ACC112 (cell line): ENCODE data around the gene ATF6B.
A peak's percentile ranks its signal among the peaks of the same experiment; 100 is the strongest.

ENCODE experiments used
- H2AFZ ChIP-seq: fragments of 200-600 bp; sonication (generic); one replicate; pipeline ENCODE4 v1.6.0; 2017; ENCODE audit warnings: antibody characterized with exemption, low read length; ENCODE audit not compliant: unreplicated experiment
- H3K27ac ChIP-seq: fragments of 200-600 bp; sonication (generic); 2 replicates; pipeline ENCODE4 v1.5.1; 2014; ENCODE audit warnings: low read depth, mild to moderate bottlenecking, antibody characterized with exemption, low read length, moderate library complexity
- H3K27me3 ChIP-seq: fragments of 200-600 bp; sonication (generic); 2 replicates; pipeline ENCODE4 v1.6.1; 2014; ENCODE audit warnings: mild to moderate bottlenecking, antibody characterized with exemption, low read length, moderate library complexity, mixed read lengths; ENCODE audit not compliant: insufficient read depth
- H3K36me3 ChIP-seq: fragments of 200-600 bp; sonication (generic); 2 replicates; pipeline ENCODE4 v1.6.1; 2016; ENCODE audit warnings: mild to moderate bottlenecking, antibody characterized with exemption, low read length, moderate library complexity, mixed read lengths; ENCODE audit not compliant: insufficient read depth
- H3K4me1 ChIP-seq: fragments of 200-600 bp; sonication (generic); one replicate; pipeline ENCODE4 v1.6.1; 2016; ENCODE audit warnings: low read length, mixed read lengths; ENCODE audit not compliant: insufficient read depth, unreplicated experiment, control insufficient read depth
- H3K4me3 ChIP-seq: fragments of 200-600 bp; sonication (generic); 2 replicates; pipeline ENCODE4 v1.5.1; 2014; ENCODE audit warnings: mild to moderate bottlenecking, low read depth, low read length
- H3K79me2 ChIP-seq: fragments of 200-600 bp; sonication (generic); one replicate; pipeline ENCODE4 v1.6.0; 2016; ENCODE audit warnings: low read length; ENCODE audit not compliant: control insufficient read depth, unreplicated experiment, insufficient read depth

The ATF6B gene

DNA sequence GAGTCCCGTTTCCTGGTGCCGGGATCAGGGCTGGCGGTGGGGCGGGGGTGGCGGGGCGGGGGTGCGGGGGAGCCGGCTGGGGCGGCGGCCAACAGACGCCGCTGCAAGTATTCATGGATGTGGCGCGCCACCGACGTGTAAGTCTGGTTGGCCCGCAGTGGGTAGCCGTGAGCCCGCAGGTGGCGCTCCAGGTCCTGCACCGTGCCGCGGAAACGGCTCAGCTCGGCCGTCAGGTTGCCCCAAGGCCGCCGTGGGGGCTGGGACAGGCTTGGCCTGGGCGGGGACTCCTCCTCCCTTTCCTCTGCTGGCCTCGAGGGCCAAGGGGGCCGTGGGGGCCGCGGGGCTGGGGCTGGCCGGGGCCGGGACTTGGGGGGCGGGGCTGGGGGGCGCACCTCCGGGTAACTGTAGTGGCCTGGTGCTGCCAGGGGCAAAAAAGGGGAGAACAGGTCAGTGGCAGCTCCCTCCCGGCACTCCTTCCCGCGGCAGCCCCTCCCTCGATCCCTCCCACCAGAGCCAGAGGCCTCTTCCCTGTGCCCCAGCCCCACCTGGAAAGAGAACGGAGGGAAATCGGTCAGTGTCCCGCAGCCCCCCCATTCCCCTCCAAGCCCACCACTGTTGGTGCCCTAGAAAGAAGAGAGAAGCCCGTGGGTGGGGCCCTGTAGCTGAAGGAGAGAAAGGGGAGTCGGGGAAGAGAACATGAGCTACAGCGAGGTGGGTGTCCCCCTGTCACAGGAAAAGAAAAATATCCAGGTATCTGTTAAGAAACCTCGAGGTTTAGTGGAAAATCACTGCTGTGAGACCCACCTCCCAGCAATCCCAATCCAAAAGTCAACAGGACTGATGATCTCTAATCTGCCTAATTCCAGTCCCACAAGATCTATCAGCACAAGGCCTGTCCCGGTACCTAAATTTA, 40.2 kb downstream of the ATF6B start:
- Histone ChIP-seq H3K27me3 (no peaks in the 10 kb centered on the region), H3K79me2 (no peaks in the 10 kb centered on the region), H2AFZ (no peak overlapping the region), H3K27ac (no peak overlapping the region), H3K36me3 (no peaks in the 10 kb centered on the region), H3K4me1 (peaks cover 30% of the 10 kb centered on the region), H3K4me3 (no peak overlapping the region)

DNA sequence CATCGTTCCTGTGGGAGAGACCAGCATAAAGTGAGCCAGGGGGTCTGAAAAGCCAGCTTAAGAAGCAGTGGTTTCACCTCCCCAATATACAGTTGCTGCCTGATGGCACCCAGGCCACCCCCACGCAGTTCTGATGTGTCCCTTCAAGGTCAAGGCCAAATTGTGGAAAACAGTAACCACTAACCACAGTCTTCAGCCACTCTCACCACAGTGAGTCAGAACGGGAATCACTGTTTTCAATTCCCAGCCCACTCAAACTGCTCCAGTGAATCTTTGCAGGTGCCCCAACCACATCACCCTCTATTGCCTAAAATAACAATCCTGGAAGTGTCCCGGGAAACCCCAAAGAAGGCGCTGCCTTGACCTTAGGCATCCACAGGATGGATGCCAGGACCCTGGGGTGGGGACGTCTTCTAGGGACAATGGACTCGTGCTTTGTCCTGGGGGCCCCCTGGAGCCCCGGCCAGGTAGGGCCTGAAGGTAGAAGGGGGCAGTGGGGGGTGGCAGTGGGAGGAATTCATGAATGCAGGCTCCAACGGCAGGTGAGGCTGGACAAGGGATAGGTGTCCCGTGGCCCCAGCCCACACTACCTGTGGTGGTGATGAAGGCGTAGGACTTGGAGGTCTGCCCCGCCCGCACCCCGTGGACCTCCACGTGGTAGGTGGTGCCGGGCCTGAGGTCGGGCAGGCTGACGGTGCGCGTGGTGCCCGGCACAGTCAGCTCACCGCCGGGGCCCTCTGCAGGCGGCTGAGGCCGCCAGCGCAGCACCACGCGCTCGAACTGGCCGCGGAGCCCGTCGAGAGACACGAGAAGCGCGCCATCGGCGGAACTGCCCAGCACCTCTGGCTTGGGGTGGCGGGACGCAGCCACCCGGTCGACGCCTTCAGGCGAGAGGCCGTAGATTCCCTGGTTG, 41.1 kb downstream of the ATF6B start:
- no peak overlapping the region for H2AFZ ChIP-seq
- peaks cover 31% of the 10 kb centered on the region for H3K4me1 ChIP-seq
- no peak overlapping the region for H3K27ac ChIP-seq
- no peak overlapping the region for H3K4me3 ChIP-seq
- no peaks in the 10 kb centered on the region for H3K36me3 ChIP-seq
- no peaks in the 10 kb centered on the region for H3K27me3 ChIP-seq
- H3K79me2 ChIP-seq: no peaks in the 10 kb centered on the region

DNA sequence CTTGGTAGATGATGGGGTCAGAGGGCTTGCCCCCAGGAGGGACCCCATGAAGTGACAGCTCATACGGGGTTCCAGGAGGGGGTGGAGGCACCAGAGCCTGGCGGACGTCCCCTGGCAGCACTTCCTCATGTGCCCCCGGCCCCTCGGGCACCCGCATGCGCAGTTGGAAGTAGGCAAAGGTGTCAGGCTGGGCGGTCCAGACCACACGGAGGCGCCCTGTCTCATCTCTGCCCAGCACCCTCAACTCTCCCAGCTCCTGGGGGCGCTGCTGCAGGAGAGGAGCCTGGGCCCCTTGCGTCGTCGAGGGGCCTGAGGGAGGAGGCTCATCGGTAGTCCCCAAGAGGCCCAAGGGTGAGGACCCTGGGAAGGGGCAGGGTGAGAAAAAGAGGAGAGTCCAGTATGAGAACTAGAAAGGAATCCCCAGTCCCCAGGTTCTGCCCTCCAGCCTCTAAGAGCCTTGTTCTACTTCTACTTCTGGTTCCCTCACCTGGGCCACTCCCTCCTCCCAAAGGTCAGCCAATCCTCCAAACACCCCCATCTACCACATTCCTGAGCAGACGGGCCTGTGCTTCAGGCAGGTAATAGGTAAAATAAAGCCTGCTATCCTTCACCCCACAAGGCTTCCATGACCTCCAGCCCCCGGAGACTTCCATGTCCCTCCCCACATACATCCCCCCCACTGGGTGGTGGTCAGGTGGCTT, 42.1 kb downstream of the ATF6B start:
- H3K27ac ChIP-seq: no peak overlapping the region
- H2AFZ ChIP-seq: no peak overlapping the region
- H3K36me3 ChIP-seq: no peaks in the 10 kb centered on the region
- H3K4me1 ChIP-seq: peaks cover 37% of the 10 kb centered on the region
- no peaks in the 10 kb centered on the region for H3K27me3 ChIP-seq
- H3K4me3 ChIP-seq: no peak overlapping the region
- H3K79me2 ChIP-seq: no peaks in the 10 kb centered on the region

DNA sequence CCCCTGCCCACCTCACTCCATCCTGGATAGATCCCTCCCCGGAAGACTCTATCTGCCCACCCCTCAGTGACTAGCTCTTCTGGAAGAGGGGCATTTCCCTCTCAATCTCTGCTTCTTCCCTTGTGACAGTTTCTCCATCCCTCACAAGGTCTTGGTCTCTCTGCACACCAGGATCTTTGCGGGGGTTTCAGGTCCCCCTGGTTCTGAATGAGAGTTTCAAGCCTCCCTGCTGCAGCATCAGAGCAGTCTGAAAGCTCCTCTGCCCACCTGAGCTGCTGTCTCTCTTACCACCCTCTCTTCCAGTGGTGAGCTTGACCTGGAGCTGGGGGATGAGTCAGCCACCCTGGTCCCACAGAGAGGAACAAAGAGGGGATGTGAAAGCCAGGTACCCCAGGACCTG, 43.3 kb downstream of the ATF6B start:
- Histone ChIP-seq H3K4me1 (peaks cover 48% of the 10 kb centered on the region), H3K4me3 (no peak overlapping the region), H3K27me3 (no peaks in the 10 kb centered on the region), H3K79me2 (no peaks in the 10 kb centered on the region), H3K27ac (no peak overlapping the region), H2AFZ (no peak overlapping the region), H3K36me3 (no peaks in the 10 kb centered on the region)

DNA sequence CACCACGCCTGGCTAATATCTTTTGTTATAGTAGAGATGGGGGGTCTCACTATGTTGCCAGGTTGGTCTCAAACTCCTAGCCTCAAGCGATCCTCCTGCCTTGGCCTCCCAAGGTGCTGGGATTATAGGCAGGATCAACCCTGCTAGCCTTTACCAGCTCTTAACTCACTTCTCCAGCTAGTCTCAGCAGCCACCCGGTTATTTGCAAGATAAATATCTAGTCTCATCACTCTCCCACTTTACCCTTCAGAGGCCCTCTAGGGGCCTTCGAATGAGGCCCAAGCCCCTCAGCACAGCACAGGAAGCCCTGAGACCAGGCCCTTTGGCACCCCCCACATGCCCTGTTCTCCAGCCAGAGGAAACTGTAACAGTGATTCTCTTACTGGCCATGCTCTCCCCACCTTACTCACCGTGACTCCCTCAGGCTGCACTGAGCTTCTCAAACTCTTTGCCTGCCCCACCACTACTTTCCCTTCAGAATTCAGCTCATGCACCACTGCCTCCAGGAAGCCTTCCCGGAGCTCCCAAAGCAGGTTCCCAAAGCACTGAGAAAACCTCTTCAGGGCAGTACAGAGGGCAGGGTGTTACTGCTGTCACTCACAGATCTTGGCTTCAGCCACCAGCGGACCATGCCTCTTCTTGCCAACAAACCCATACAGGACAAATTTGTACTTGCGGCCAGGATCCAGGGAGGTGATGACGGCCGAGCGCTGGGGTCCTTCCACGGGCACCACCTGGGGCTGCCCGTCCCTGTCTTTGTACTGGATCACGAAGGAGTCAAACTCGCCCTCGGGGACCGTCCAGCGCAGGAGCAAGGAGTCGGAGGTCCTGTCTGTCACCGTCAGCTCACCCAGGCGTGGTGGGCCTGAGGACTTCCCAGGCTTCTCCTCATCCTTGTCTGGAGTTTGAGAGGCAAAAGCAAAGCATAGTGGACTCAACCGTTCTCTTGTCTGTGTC, 44.0 kb downstream of the ATF6B start:
- H3K79me2 ChIP-seq: no peaks in the 10 kb centered on the region
- no peak overlapping the region for H3K27ac ChIP-seq
- H3K27me3 ChIP-seq: no peaks in the 10 kb centered on the region

DNA sequence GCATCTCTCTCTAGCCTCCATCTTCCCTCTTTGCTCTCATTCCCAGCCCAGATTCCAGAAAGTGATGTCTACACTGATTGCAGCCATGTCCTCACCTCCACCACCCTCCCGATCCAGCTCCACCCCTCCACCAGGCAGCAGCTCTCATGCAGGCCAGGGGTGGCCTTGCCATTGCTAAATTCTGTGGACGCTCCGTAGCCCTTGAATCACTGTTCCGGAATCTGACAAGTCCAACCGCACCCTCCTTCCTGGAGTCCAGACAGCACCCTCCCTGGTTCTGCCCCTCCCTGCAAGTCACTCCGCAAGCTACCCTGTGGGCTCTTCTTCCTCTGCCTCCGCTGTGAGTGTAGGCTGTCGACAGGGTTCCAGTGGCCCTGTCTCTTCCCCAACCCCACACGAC, 45.1 kb downstream of the ATF6B start:
- Histone ChIP-seq H3K79me2 (no peaks in the 10 kb centered on the region), H3K36me3 (no peaks in the 10 kb centered on the region), H2AFZ (no peak overlapping the region), H3K27me3 (no peaks in the 10 kb centered on the region), H3K4me3 (no peak overlapping the region), H3K4me1 (peaks cover 54% of the 10 kb centered on the region), H3K27ac (peak overlapping the region; percentile 63)

More for the DNA sequence above, 44.0 kb downstream of the ATF6B start:
- no peak overlapping the region for H3K4me3 ChIP-seq
- peaks cover 54% of the 10 kb centered on the region for H3K4me1 ChIP-seq
- no peaks in the 10 kb centered on the region for H3K36me3 ChIP-seq
- no peak overlapping the region for H2AFZ ChIP-seq

DNA sequence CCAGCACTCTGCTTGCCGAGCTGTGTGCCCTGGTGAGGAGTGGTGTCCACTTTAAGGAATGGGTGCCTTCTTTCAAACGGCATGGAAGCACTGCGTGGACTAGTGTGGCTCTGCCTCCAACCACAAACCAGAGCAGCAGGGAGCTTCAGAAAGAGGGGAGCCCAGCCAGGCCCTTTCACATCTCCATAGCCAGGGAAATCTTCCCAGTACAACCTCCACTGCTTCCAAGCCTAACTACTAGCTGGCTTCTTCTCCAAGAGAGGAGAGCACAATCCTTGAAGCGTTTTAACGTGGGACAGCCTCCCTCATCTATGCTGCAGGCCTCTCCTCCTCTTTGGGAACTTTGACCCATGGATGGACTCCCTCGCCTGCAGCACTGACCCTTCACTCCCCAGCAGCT, 45.6 kb downstream of the ATF6B start:
- Histone ChIP-seq H3K27me3 (no peaks in the 10 kb centered on the region), H3K27ac (peak overlapping the region; percentile 63)

DNA sequence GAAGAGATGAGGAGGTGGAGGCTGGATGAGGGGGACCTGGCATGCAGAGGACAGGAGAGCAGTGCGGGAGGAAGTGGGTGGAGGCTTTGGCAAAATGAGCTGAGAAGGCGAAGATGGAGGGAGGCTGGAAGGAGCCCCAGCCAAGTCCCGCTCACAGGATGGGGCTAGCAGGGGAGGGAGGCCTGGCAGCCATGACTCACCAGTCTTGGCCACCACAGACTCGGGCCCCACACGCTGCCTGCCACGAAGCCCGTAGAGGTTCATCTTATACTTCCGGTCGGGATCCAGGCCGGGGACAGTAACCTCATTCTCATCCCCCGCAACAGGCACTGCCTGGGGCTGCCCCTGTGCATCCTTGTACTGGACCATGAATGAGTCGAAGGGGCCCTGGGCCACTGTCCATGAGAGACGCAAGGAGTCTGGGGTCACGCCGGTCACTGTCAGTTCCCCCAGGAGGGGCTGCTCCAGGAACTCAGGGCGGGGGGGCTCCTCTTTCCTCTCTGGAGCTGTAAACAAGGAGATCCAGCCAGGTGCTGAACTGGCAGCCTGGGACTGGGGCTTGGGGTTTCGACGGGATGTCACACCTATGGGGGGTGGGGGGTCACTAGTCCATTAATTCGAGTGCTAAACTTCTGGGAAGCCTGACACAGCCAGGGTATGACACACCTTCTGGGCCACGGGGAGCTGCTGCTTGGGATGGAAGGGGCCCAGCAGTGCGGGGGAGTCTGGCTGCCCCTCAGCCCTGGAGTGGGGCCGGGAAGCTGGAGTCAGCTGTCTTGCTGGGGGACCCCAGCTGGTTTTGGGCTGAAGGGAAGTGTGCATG, 46.7 kb downstream of the ATF6B start:
- H2AFZ ChIP-seq: peak overlapping the region; percentile 18
- H3K27ac ChIP-seq: peak overlapping the region; percentile 63
- no peaks in the 10 kb centered on the region for H3K27me3 ChIP-seq
- H3K4me3 ChIP-seq: 0 out of 2 replicates have a peak overlapping the region, but pooled peaks have one; percentile 13
- H3K4me1 ChIP-seq: peaks cover 57% of the 10 kb centered on the region
- no peaks in the 10 kb centered on the region for H3K36me3 ChIP-seq
- no peaks in the 10 kb centered on the region for H3K79me2 ChIP-seq

More for the DNA sequence above, 45.6 kb downstream of the ATF6B start:
- Histone ChIP-seq H3K36me3 (no peaks in the 10 kb centered on the region), H2AFZ (no peak overlapping the region), H3K79me2 (no peaks in the 10 kb centered on the region), H3K4me1 (peaks cover 55% of the 10 kb centered on the region), H3K4me3 (no peak overlapping the region)

DNA sequence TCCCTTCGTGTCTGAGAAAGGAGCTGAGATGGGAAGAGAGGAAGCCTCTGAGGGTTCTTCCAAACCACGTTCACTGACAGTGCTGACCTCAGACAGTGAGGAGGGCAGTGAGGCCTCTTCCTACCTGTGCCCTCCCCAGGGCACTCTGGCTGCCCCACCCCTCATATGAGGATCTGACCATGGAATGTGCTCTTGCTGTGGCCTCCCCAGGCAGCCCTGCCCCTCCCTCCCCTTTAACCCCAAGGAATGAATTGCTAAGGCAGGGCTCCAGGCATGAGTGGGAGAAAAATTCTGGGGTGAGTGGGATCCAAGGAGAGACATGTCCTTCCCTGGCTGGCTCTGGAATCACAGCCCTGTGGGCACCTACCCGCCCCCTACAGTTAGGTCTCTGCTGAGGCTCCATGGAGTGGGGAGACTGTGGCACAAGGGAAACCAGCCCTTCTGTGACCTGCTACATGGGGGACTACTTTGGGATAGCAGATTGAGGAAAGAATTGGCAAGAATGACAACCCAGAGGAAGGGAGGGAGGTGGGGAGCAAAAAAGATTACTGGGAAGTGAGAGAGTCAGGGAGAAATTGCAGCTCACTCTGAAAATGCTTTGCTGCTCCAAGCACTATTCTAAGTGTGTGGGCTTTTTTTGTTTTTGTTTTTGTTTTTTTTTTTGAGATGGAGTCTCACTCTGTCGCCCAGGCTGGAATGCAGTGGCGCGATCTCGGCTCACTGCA, 48.3 kb downstream of the ATF6B start:
- Histone ChIP-seq H3K27me3 (no peaks in the 10 kb centered on the region), H2AFZ (no peak overlapping the region), H3K4me1 (peaks cover 63% of the 10 kb centered on the region), H3K36me3 (no peaks in the 10 kb centered on the region), H3K27ac (no peak overlapping the region), H3K4me3 (no peak overlapping the region), H3K79me2 (no peaks in the 10 kb centered on the region)
